Myometrial cell (primary cell): ENCODE measurements around the gene ZMYND19. TPM values are rescaled to one million over a fixed set of nuclear protein-coding genes. Genes with fewer than 3 reads are reported as not detected.

Experiments used
- total RNA-seq: library from RNA; depleted of rRNA; stranded (reverse); fragments of >200 nt; gene quantifications from 2 replicates; pipeline ENCODE4 v1.2.3, GENCODE V29; 2015

Gene ZMYND19
- total RNA-seq = 14.4 and 19.7 TPM in 2 replicates

GRCh38 chr9:137590469-137591383 lies at the start of gene ZMYND19:
Gene ZMYND19, minus strand, starts transcription at chr9:137590512. Its CDS starts 249 bp downstream, at chr9:137590263.

GRCh38 chr9:137618105-137619067 lies 28.1 kb upstream of the ZMYND19 start, which contains the start of gene EHMT1:
Gene EHMT1, plus strand, starts transcription at chr9:137619005. Its CDS starts 24 bp downstream, at chr9:137619029.

GRCh38 chr9:137605121-137606004 lies 15.1 kb upstream of the ZMYND19 start, which contains the start of gene ARRDC1:
Gene ARRDC1, plus strand, starts transcription at chr9:137605686. Its CDS starts 32 bp downstream, at chr9:137605718.

GRCh38 chr9:137578518-137579258 lies 11.6 kb downstream of the ZMYND19 start, which contains the start of gene DPH7:
Gene DPH7, minus strand, starts transcription at chr9:137578925. Its CDS starts 148 bp downstream, at chr9:137578777.

GRCh38 chr9:137551264-137552021 lies 38.9 kb downstream of the ZMYND19 start, which contains the start of gene MRPL41:
Gene MRPL41, plus strand, starts transcription at chr9:137551879. Its CDS starts 203 bp downstream, at chr9:137552082.

GRCh38 chr9:137550231-137550621 lies 40.1 kb downstream of the ZMYND19 start, which contains the start of gene PNPLA7:
Gene PNPLA7, minus strand, starts transcription at chr9:137550402. Its CDS starts 205 bp downstream, at chr9:137550197.

Other genes starting within 250 kb of the ZMYND19 start
- 7.3 and 22.8 TPM in 2 replicates for gene EXD3, start 167.3 kb downstream of the ZMYND19 start, total RNA-seq
- 0.18 TPM in 1 of 2 replicates, not detected in the other for gene NOXA1, start 167.1 kb downstream of the ZMYND19 start, total RNA-seq
- 0.86 TPM in 1 of 2 replicates, not detected in the other for gene ENTPD8, start 149.2 kb downstream of the ZMYND19 start, total RNA-seq
- 39.5 and 45.0 TPM in 2 replicates for gene NSMF, start 131.2 kb downstream of the ZMYND19 start, total RNA-seq
- gene PNPLA7, start 40.1 kb downstream of the ZMYND19 start, total RNA-seq = under 0.01 TPM in 1 of 2 replicates, not detected in the other
- gene MRPL41, start 38.6 kb downstream of the ZMYND19 start, total RNA-seq = 77.3 and 101 TPM in 2 replicates
- 17.6 and 18.3 TPM in 2 replicates for gene DPH7, start 11.6 kb downstream of the ZMYND19 start, total RNA-seq
- gene ARRDC1, start 15.2 kb upstream of the ZMYND19 start, total RNA-seq = 14.5 and 31.1 TPM in 2 replicates
- 40.2 and 50.2 TPM in 2 replicates for gene EHMT1, start 28.5 kb upstream of the ZMYND19 start, total RNA-seq